C4-2B (cell line): Measurements from ENCODE around the gene CHST11.

ENCODE experiments used
- CTCF ChIP-seq: fragments of 450-650 bp; conservative IDR thresholded peaks from 2 replicates; pipeline ENCODE4 v1.5.1; 2017; ENCODE audit warnings: mild to moderate bottlenecking
- ZFX ChIP-seq: fragments of 450-650 bp; IDR thresholded peaks from 2 replicates; pipeline ENCODE4 v1.6.1; 2017

DNA sequence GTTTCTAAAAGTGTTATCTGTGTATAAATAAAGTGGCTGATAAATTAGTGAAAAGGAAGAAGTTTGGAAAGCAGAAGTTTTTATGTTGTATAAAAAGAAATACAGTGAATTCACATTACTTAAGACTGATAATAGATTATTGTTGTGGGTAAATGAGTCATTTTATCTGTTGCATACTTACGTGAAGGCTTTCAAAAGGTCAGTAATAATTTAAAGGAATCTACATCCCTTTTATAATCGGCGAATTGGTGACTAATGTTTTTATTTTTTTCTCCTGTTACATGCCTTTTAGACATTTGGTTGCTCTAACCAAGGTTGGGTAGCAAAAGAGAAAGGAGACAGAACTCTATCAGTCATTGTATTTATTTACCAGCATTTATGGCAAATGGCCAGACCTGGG is 345.5 kb downstream of the CHST11 start:
- TF ChIP-seq CTCF = no peak
- no peak for TF ChIP-seq ZFX
